ENCODE results near the gene PPP1R10. TPM values are rescaled to one million over a fixed set of nuclear protein-coding genes. Genes with fewer than 3 reads are reported as not detected.
A peak's percentile ranks its signal among the peaks of the same experiment; 100 is the strongest.

The PPP1R10 gene
- total RNA-seq, 1 experiment from 2014 or later = 121 TPM

DNA sequence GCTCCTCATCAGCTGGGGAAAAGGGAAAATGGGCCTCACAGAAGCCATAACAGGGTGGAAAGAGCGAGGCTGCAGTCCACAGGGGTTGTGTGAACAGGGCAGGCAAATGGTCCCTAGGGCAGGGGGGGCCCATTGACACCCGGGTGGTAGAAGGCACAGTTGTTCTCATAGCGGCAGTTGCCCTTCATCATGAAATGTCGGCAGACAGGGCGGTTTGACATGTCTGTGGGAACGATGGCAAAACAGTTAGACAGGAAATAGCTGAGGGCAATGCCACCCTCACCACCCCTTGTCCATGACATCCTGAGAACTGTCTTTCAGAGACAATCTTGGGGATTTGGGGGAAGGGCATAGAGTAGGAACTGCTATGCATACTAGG is 15.6 kb downstream of the PPP1R10 start:
- TF ChIP-seq EZH2 (IDR thresholded peaks at IDR 0.05; ENCODE audit: borderline replicate concordance, low read depth, low read length, poor library complexity, severe bottlenecking) = no peak
- TF ChIP-seq, protein P1, sequence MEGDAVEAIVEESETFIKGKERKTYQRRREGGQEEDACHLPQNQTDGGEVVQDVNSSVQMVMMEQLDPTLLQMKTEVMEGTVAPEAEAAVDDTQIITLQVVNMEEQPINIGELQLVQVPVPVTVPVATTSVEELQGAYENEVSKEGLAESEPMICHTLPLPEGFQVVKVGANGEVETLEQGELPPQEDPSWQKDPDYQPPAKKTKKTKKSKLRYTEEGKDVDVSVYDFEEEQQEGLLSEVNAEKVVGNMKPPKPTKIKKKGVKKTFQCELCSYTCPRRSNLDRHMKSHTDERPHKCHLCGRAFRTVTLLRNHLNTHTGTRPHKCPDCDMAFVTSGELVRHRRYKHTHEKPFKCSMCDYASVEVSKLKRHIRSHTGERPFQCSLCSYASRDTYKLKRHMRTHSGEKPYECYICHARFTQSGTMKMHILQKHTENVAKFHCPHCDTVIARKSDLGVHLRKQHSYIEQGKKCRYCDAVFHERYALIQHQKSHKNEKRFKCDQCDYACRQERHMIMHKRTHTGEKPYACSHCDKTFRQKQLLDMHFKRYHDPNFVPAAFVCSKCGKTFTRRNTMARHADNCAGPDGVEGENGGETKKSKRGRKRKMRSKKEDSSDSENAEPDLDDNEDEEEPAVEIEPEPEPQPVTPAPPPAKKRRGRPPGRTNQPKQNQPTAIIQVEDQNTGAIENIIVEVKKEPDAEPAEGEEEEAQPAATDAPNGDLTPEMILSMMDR (conservative IDR thresholded peaks at IDR 0.05; ENCODE audit: low read depth, low read length) = no peak
- H3K36me3 ChIP-seq (ENCODE audit: insufficient read depth, low read length, poor library complexity, severe bottlenecking) = peaks cover 68% of the 10 kb centered on the region
- no peak overlapping the region for H3K27ac ChIP-seq (ENCODE audit: low read depth, low read length, poor library complexity, severe bottlenecking)
- no TSS peak for BruUV-seq (replicated peaks)
- ChIA-PET POLR2A (ENCODE audit: low non-redundant PET) (no interaction called here), CTCF (no interaction called here)
- no peaks in the 10 kb centered on the region for H3K27me3 ChIP-seq (replicated peaks; ENCODE audit: insufficient read depth, low read depth, low read length, poor library complexity)
- intact Hi-C loops (cut with micrococcal nuclease; ENCODE audit: unreplicated experiment) = no loop called here
- no peak for DNase-seq (ENCODE audit: low spot score)
- no peaks in the 10 kb centered on the region for H3K9me3 ChIP-seq (ENCODE audit: low read depth, low read length, poor library complexity, severe bottlenecking)
- H3K4me1 ChIP-seq (ENCODE audit: insufficient read depth, low read length, poor library complexity, severe bottlenecking) = no peaks in the 10 kb centered on the region
- no peak overlapping the region for H3K4me3 ChIP-seq (ENCODE audit: low read depth, low read length, poor library complexity, severe bottlenecking)

DNA sequence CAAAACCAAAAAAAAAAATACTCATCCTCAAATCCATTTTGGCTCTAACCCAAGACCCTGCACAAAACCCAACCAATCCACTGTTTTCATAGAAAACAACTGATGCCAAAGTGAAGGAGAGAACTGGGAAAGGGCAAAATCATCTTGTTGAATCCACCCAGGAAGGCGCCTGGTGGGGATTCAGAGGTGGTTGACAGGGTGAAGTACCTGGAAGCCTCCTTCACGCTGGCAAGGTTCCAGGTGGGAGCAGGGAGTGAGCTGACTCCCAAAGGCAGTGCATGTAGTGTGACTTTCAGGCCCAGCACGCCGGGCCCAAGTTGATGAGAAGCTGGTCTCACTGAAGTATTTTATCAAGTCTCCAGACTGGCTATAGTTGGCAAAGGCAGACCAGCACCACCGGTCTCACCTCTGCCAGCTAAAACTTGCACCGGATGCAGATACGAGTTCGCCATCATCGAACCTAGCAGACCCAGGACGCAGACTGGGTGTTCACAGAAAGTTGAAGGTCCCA is 16.5 kb downstream of the PPP1R10 start:
- H3K9me3 ChIP-seq (ENCODE audit: low read depth, low read length, poor library complexity, severe bottlenecking) = no peaks in the 10 kb centered on the region
- no peak overlapping the region for H3K27ac ChIP-seq (ENCODE audit: low read depth, low read length, poor library complexity, severe bottlenecking)
- H3K27me3 ChIP-seq (replicated peaks; ENCODE audit: insufficient read depth, low read depth, low read length, poor library complexity) = no peaks in the 10 kb centered on the region
- ChIA-PET POLR2A (ENCODE audit: low non-redundant PET) (no interaction called here), CTCF (no interaction called here)
- no peaks in the 10 kb centered on the region for H3K4me1 ChIP-seq (ENCODE audit: insufficient read depth, low read length, poor library complexity, severe bottlenecking)
- H3K36me3 ChIP-seq (ENCODE audit: insufficient read depth, low read length, poor library complexity, severe bottlenecking) = peaks cover 59% of the 10 kb centered on the region
- intact Hi-C loops (cut with micrococcal nuclease; ENCODE audit: unreplicated experiment) = no loop called here
- no peak overlapping the region for H3K4me3 ChIP-seq (ENCODE audit: low read depth, low read length, poor library complexity, severe bottlenecking)
- TF ChIP-seq, protein P1 (conservative IDR thresholded peaks at IDR 0.05; ENCODE audit: low read depth, low read length) = no peak
- no peak for TF ChIP-seq EZH2 (IDR thresholded peaks at IDR 0.05; ENCODE audit: borderline replicate concordance, low read depth, low read length, poor library complexity, severe bottlenecking)
- no peak for DNase-seq (ENCODE audit: low spot score)
- TSS peak; percentile 15 for BruUV-seq (replicated peaks)

DNA sequence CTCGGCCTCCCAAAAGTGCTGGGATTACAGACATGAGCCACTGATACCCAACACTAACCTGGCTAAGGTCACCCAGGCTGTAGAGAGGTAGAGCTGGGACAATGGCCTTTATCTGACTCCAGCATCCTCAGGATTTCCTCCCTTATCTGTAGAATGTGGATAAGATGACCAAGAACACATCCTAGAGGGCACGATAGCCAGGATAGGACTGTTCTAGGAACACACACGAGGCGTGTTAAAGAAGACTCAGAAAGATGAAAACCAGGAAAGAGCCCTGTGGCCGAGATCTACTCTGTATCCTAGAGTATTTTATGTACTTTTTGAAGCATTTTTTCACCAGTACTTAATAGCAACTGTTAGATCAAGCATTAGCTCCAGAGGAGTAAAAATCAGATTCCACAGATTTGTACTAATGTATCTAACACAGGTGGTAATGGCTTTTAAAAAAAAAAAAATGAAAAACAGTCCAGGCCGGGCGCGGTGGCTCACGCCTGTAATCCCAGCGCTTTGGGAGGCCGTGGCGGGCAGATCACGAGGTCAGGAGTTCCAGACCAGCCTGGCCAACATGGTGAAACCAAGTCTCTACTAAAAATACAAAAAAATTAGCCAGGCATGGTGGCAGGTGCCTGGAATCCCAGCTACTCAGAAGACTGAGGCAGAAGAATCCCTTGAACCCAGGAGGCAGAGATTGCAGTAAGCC is 17.3 kb downstream of the PPP1R10 start:
- Histone ChIP-seq H3K27ac (ENCODE audit: low read depth, low read length, poor library complexity, severe bottlenecking) (no peak overlapping the region), H3K9me3 (ENCODE audit: low read depth, low read length, poor library complexity, severe bottlenecking) (no peaks in the 10 kb centered on the region), H3K36me3 (ENCODE audit: insufficient read depth, low read length, poor library complexity, severe bottlenecking) (peaks cover 53% of the 10 kb centered on the region), H3K4me3 (ENCODE audit: low read depth, low read length, poor library complexity, severe bottlenecking) (no peak overlapping the region), H3K27me3 (replicated peaks; ENCODE audit: insufficient read depth, low read depth, low read length, poor library complexity) (no peaks in the 10 kb centered on the region), H3K4me1 (ENCODE audit: insufficient read depth, low read length, poor library complexity, severe bottlenecking) (no peaks in the 10 kb centered on the region)
- ChIA-PET CTCF (interaction anchor here (1.3 kb wide), 1 partner anchor 118 kb away, joined by 4 read pairs; no protein-coding TSS in a partner anchor), POLR2A (ENCODE audit: low non-redundant PET) (interaction anchor here (0.6 kb wide), 1 partner anchor 240 kb away, joined by 4 read pairs; no protein-coding TSS in a partner anchor)
- DNase-seq (ENCODE audit: low spot score) = no peak
- TF ChIP-seq, protein P1 (conservative IDR thresholded peaks at IDR 0.05; ENCODE audit: low read depth, low read length) = no peak
- no peak for TF ChIP-seq EZH2 (IDR thresholded peaks at IDR 0.05; ENCODE audit: borderline replicate concordance, low read depth, low read length, poor library complexity, severe bottlenecking)
- no TSS peak for BruUV-seq (replicated peaks)
- intact Hi-C loops (cut with micrococcal nuclease; ENCODE audit: unreplicated experiment) = loop anchor here (5.0 kb wide), 1 partner anchor 57 kb away; no protein-coding TSS in a partner anchor

All from A673 (cell line).